SK-N-SH treated with all-trans-retinoic acid at 6 μM for 48 hours (cell line): Measurements from ENCODE around the gene NUP88.

ENCODE experiments used
- ATAC-seq: fragments of 200-7000 bp; cut with Tn5 transposase; 3 replicates; pipeline ENCODE4 v1.9.1; 2020; ENCODE audit warnings: mild to moderate bottlenecking, moderate library complexity
- ARNTL ChIP-seq: fragments of 450-650 bp; formaldehyde crosslinking; IDR thresholded peaks from 2 replicates; pipeline ENCODE4 v1.5.0; 2020; ENCODE audit warnings: low read depth, mild to moderate bottlenecking, moderate library complexity, borderline replicate concordance
- BACH2 ChIP-seq: fragments of 250-450 bp; sonication (Bioruptor Pico); IDR thresholded peaks from 2 replicates; pipeline ENCODE4 v1.9.0; 2021; ENCODE audit warnings: mild to moderate bottlenecking, borderline replicate concordance
- ESRRG ChIP-seq: fragments of 250-450 bp; sonication (Bioruptor Pico); IDR thresholded peaks from 2 replicates; pipeline ENCODE4 v1.6.1; 2021; ENCODE audit warnings: mild to moderate bottlenecking
- GLIS3 ChIP-seq: fragments of 250-450 bp; sonication (Bioruptor Pico); IDR thresholded peaks from 2 replicates; pipeline ENCODE4 v1.5.0; 2020; ENCODE audit warnings: mild to moderate bottlenecking, moderate library complexity
- ISL1 ChIP-seq: fragments of 250-450 bp; sonication (Bioruptor Pico); IDR thresholded peaks from 2 replicates; pipeline ENCODE4 v2.1.2; 2022; ENCODE audit warnings: mild to moderate bottlenecking, moderate library complexity
- PPARA ChIP-seq: fragments of 250-450 bp; sonication (Bioruptor Pico); IDR thresholded peaks from 2 replicates; pipeline ENCODE4 v1.5.0; 2020; ENCODE audit warnings: mild to moderate bottlenecking, borderline replicate concordance
- RARB ChIP-seq: fragments of 250-450 bp; sonication (Bioruptor Pico); IDR thresholded peaks from 2 replicates; pipeline ENCODE4 v1.8.0; 2021; ENCODE audit warnings: mild to moderate bottlenecking, moderate library complexity
- SNAI2 ChIP-seq: fragments of 250-450 bp; sonication (Bioruptor Pico); IDR thresholded peaks from 2 replicates; pipeline ENCODE4 v1.5.0; 2020; ENCODE audit warnings: mild to moderate bottlenecking, moderate library complexity
- TCF4 ChIP-seq: fragments of 250-450 bp; sonication (Bioruptor Pico); IDR thresholded peaks from 2 replicates; pipeline ENCODE4 v1.8.0; 2021; ENCODE audit warnings: mild to moderate bottlenecking, moderate library complexity, borderline replicate concordance
- TOX ChIP-seq: fragments of 250-450 bp; sonication (Bioruptor Pico); IDR thresholded peaks from 2 replicates; pipeline ENCODE4 v1.8.0; 2021; ENCODE audit warnings: mild to moderate bottlenecking, moderate library complexity, borderline replicate concordance
- ZC3H10 ChIP-seq: fragments of 250-450 bp; sonication (Bioruptor Pico); IDR thresholded peaks from 2 replicates; pipeline ENCODE4 v1.5.1; 2021; ENCODE audit warnings: mild to moderate bottlenecking, moderate library complexity
- ZFP3 ChIP-seq: fragments of 250-450 bp; sonication (Bioruptor Pico); IDR thresholded peaks from 2 replicates; pipeline ENCODE4 v1.5.0; 2020; ENCODE audit warnings: mild to moderate bottlenecking, moderate library complexity
- ZFP30 ChIP-seq: fragments of 450-650 bp; formaldehyde crosslinking; IDR thresholded peaks from 2 replicates; pipeline ENCODE4 v1.5.0; 2022; ENCODE audit warnings: mild to moderate bottlenecking, moderate library complexity
- ZNF565 ChIP-seq: fragments of 450-650 bp; formaldehyde crosslinking; conservative IDR thresholded peaks from 2 replicates; pipeline ENCODE4 v1.5.0; 2020; ENCODE audit warnings: low read depth, mild to moderate bottlenecking, moderate library complexity
- ZNF70 ChIP-seq: fragments of 450-650 bp; formaldehyde crosslinking; IDR thresholded peaks from 2 replicates; pipeline ENCODE4 v1.5.0; 2020; ENCODE audit warnings: mild to moderate bottlenecking, moderate library complexity
- ZNF8 ChIP-seq: fragments of 450-650 bp; formaldehyde crosslinking; IDR thresholded peaks from 2 replicates; pipeline ENCODE4 v1.5.0; 2020; ENCODE audit warnings: mild to moderate bottlenecking, moderate library complexity
- TF ChIP-seq, protein P1 (sequence below): fragments of 250-450 bp; sonication (Bioruptor Pico); IDR thresholded peaks from 2 replicates; pipeline ENCODE4 v1.8.0; 2020; ENCODE audit warnings: mild to moderate bottlenecking, moderate library complexity, borderline replicate concordance
- TF ChIP-seq, protein P2 (sequence below): fragments of 250-450 bp; sonication (Bioruptor Pico); IDR thresholded peaks from 2 replicates; pipeline ENCODE4 v1.5.0; 2020; ENCODE audit warnings: mild to moderate bottlenecking, moderate library complexity
- TF ChIP-seq, protein P3 (sequence below): fragments of 250-450 bp; sonication (Bioruptor Pico); IDR thresholded peaks from 2 replicates; pipeline ENCODE4 v1.5.1; 2021; ENCODE audit warnings: mild to moderate bottlenecking, moderate library complexity
- TF ChIP-seq, protein P4 (sequence below): fragments of 250-450 bp; sonication (Bioruptor Pico); IDR thresholded peaks from 2 replicates; pipeline ENCODE4 v1.5.1; 2020; ENCODE audit warnings: low read depth, mild to moderate bottlenecking, moderate library complexity
- TF ChIP-seq, protein P5 (sequence below): fragments of 250-450 bp; sonication (Bioruptor Pico); IDR thresholded peaks from 2 replicates; pipeline ENCODE4 v1.8.0; 2021; ENCODE audit warnings: low read depth, mild to moderate bottlenecking, moderate library complexity, borderline replicate concordance

The NUP88 gene

DNA sequence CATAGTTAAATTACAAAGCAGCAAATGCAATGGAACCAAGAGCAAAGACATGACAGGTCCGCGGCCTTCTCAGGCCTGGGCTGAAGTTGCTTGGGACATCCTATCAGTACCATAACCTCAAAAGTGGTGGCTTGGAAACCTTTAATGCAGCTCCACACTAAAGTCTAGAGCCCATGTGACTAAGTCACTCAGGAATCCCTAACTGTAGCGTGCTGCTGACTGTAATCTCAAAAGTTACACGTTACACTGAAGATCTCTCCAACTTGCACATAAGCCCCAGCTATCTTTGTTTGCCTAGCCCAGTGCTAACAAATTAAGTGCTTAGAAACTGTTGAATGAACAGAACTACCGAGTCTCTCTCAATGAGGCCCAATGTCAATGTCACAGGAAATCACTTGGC lies 27.8 kb downstream of the NUP88 start:
- no peak for ATAC-seq
- no peak for TF ChIP-seq TOX (CRISPR knock-in tag)

DNA sequence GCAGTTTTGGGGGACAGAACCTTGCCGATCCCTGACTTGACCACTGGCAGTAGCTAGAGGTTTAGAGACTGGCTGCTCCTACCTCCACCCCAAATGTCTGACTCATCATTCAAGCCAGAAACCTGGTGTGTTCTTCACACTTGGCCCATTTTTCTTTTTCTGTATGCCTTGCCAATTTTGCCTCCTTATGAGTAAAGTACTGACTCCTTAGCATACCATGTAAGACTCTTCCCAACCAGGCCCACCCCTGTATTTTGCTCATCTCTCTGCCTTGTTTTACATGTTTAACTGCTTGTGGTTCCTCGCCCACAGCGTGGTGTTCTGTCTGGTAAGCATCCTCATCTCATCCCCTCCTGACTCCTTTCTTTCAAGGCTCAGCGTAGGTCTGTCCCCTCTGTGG lies 37.9 kb downstream of the NUP88 start:
- TF ChIP-seq BACH2 (CRISPR knock-in tag) (no peak), ZFP3 (CRISPR knock-in tag) (no peak), ARNTL (CRISPR knock-in tag) (no peak), ESRRG (no peak), SNAI2 (CRISPR knock-in tag) (no peak), RARB (no peak), ZC3H10 (no peak), ZNF8 (no peak), GLIS3 (CRISPR knock-in tag) (no peak), TOX (CRISPR knock-in tag) (no peak), ZNF565 (CRISPR knock-in tag) (no peak), ZFP30 (CRISPR knock-in tag) (no peak), TCF4 (CRISPR knock-in tag) (no peak), PPARA (no peak), ZNF70 (CRISPR knock-in tag) (no peak)
- TF ChIP-seq, protein P1, sequence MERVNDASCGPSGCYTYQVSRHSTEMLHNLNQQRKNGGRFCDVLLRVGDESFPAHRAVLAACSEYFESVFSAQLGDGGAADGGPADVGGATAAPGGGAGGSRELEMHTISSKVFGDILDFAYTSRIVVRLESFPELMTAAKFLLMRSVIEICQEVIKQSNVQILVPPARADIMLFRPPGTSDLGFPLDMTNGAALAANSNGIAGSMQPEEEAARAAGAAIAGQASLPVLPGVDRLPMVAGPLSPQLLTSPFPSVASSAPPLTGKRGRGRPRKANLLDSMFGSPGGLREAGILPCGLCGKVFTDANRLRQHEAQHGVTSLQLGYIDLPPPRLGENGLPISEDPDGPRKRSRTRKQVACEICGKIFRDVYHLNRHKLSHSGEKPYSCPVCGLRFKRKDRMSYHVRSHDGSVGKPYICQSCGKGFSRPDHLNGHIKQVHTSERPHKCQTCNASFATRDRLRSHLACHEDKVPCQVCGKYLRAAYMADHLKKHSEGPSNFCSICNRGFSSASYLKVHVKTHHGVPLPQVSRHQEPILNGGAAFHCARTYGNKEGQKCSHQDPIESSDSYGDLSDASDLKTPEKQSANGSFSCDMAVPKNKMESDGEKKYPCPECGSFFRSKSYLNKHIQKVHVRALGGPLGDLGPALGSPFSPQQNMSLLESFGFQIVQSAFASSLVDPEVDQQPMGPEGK = no peak
- TF ChIP-seq, protein P2, sequence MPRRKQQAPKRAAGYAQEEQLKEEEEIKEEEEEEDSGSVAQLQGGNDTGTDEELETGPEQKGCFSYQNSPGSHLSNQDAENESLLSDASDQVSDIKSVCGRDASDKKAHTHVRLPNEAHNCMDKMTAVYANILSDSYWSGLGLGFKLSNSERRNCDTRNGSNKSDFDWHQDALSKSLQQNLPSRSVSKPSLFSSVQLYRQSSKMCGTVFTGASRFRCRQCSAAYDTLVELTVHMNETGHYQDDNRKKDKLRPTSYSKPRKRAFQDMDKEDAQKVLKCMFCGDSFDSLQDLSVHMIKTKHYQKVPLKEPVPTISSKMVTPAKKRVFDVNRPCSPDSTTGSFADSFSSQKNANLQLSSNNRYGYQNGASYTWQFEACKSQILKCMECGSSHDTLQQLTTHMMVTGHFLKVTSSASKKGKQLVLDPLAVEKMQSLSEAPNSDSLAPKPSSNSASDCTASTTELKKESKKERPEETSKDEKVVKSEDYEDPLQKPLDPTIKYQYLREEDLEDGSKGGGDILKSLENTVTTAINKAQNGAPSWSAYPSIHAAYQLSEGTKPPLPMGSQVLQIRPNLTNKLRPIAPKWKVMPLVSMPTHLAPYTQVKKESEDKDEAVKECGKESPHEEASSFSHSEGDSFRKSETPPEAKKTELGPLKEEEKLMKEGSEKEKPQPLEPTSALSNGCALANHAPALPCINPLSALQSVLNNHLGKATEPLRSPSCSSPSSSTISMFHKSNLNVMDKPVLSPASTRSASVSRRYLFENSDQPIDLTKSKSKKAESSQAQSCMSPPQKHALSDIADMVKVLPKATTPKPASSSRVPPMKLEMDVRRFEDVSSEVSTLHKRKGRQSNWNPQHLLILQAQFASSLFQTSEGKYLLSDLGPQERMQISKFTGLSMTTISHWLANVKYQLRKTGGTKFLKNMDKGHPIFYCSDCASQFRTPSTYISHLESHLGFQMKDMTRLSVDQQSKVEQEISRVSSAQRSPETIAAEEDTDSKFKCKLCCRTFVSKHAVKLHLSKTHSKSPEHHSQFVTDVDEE (CRISPR knock-in tag) = no peak
- TF ChIP-seq, protein P3, sequence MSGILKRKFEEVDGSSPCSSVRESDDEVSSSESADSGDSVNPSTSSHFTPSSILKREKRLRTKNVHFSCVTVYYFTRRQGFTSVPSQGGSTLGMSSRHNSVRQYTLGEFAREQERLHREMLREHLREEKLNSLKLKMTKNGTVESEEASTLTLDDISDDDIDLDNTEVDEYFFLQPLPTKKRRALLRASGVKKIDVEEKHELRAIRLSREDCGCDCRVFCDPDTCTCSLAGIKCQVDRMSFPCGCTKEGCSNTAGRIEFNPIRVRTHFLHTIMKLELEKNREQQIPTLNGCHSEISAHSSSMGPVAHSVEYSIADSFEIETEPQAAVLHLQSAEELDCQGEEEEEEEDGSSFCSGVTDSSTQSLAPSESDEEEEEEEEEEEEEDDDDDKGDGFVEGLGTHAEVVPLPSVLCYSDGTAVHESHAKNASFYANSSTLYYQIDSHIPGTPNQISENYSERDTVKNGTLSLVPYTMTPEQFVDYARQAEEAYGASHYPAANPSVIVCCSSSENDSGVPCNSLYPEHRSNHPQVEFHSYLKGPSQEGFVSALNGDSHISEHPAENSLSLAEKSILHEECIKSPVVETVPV (CRISPR knock-in tag) = no peak
- TF ChIP-seq, protein P4, sequence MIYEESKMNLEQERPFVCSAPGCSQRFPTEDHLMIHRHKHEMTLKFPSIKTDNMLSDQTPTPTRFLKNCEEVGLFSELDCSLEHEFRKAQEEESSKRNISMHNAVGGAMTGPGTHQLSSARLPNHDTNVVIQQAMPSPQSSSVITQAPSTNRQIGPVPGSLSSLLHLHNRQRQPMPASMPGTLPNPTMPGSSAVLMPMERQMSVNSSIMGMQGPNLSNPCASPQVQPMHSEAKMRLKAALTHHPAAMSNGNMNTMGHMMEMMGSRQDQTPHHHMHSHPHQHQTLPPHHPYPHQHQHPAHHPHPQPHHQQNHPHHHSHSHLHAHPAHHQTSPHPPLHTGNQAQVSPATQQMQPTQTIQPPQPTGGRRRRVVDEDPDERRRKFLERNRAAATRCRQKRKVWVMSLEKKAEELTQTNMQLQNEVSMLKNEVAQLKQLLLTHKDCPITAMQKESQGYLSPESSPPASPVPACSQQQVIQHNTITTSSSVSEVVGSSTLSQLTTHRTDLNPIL (CRISPR knock-in tag) = no peak
- TF ChIP-seq, all 23 proteins: peak for 0
- no peak; the same call in 2 of the 3 replicates for ATAC-seq

DNA sequence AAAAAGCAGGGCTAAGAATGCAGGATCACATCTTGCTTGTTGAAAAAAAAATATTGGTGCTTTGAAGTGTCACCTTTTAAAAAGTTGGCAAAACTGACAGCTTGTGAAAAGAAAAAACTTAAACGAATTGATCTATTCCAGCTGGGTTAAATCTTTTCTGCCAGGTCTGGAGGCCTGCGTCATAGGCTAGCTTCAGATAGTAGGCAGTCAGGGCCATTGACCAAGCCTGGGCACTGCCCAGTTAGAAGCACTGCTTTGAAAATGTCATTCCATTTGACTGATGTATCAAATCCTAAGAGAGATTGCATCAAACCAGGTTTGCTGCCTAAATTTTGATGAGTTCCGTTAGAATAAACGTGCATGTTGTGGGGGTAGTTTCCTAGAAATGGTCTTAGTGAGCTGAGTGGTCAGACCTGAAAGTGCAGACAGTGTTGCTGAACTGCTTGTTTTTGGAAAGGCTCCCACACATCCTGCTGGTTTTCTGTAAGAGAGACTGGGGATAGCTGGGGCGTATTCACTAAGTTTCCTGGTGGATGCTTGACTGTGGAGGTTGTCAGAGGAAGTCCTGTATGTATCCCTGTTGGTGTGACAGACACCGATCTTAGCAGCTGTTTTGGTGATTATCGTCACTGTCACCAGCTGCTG lies 38.8 kb downstream of the NUP88 start:
- ATAC-seq = no peak; the same call in 1 of the 3 replicates
- TF ChIP-seq, protein P5, sequence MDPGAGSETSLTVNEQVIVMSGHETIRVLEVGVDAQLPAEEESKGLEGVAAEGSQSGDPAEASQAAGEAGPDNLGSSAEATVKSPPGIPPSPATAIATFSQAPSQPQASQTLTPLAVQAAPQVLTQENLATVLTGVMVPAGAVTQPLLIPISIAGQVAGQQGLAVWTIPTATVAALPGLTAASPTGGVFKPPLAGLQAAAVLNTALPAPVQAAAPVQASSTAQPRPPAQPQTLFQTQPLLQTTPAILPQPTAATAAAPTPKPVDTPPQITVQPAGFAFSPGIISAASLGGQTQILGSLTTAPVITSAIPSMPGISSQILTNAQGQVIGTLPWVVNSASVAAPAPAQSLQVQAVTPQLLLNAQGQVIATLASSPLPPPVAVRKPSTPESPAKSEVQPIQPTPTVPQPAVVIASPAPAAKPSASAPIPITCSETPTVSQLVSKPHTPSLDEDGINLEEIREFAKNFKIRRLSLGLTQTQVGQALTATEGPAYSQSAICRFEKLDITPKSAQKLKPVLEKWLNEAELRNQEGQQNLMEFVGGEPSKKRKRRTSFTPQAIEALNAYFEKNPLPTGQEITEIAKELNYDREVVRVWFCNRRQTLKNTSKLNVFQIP (CRISPR knock-in tag) = no peak
- TF ChIP-seq ZNF8 (no peak), GLIS3 (CRISPR knock-in tag) (no peak), ISL1 (CRISPR knock-in tag) (no peak), PPARA (no peak), TOX (CRISPR knock-in tag) (no peak), ZFP3 (CRISPR knock-in tag) (no peak), ZNF565 (CRISPR knock-in tag) (no peak), ZC3H10 (no peak), RARB (no peak)
- TF ChIP-seq, protein P4 (CRISPR knock-in tag) = no peak
